NCI-H510A (cell line): Measurements from ENCODE around the gene TREML2.

Experiments used
- DNase-seq: peaks from one replicate; lab custom pipeline; 2025; lab: John Stamatoyannopoulos, UW

TREML2 gene

DNA sequence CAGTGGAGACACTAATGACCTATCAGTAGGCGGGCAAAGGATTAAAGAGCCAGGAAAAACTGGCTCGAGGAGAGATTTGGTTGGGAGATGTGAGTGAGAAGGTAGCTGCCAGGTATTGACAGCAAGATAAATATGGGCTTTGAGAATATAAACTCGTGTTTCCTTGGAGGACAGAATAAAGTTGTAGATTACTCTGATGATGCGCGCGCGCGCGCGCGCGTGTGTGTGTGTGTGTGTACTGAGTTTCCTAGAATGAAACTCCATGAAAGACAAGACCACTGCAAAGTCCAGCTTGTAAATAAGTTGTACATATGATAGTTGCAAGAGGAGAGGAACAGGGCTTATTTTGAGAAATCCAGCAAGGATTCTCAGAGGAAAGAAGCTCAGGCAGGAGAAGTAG lies 24.8 kb downstream of the TREML2 start:
- no peak for DNase-seq

DNA sequence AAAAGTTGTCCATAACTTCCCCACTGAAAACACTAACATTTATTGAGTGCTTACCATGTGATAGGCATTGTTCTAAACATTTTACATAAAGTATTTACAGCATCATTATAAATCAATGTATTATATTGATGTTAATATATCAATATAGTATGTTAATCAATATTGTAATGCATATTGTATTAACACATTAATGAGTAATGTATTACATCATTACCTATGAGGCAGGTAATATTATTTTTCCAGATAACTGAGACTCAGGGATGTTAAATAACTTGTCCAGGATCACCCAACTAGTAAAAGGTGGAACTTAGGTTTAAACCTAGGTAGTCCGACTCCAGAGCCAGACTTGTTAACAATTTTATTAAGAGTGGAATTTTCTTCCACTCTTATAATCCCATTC lies 25.9 kb downstream of the TREML2 start:
- DNase-seq = no peak

DNA sequence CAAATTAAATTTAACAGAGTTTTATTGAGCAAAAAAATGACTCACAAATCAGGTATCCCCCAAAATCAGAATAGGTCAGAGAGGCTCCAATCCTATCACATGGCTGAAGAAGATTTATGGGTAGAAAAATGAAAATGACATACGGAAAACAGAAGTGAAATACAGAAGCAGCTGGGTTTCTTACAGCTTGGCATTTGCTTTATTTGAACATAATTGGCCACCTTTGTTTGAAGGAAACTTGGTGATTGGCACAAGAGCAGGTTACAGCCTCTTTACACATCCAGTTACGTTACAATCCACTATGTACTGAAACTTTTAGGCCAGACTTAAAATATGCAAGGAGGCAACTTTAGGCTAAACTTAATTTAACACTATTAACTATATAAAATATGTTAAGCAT lies 26.3 kb downstream of the TREML2 start:
- no peak for DNase-seq

DNA sequence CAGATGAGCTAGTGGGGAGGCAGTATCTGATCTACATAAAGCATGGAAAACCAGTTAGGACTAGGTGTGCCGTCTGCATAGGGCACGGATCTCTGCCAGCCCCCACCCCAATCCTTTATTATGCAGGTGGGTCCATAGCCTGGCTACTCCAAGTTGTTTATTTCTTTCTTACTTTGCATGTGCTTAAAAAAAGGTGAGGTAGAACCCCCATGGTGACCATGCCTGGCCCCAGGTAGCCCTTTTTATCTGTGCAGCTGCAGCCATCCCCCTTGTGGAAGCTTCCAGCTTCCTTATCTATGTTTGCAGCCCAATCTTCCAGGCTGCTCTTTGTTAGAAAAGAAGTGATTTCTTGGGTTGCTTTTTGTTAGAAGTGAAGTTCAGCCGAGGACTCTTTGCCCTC lies 29.0 kb downstream of the TREML2 start:
- DNase-seq = no peak

DNA sequence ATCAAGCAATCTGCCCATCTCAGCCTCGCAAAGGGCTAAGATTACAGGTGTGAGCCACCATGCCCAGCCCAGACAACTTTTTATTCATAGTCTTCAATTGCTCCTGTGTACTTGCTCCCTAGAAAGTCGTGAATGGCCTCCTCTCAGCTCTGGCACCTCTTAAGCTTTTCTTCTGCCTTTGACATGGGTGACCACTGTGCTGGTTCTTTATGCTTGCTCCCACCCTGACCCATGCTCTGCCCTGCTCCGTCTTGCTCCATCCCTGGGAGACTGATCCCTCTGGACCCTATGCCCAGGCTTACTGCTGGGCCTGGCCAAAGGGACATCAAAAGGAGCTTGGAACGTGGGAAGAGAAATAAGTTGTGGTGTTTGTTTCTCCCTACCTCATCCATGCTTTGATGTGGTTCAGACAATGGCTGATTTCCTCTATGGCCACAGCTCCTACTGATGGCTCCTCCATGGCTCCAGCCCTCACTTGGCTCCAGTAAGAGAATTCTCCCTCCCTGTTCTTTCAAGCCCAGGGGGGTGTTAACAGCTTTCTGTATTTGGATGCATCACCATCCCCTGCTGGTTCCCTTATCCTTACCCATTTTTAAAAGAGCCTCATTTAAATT lies 30.3 kb downstream of the TREML2 start:
- no peak for DNase-seq

DNA sequence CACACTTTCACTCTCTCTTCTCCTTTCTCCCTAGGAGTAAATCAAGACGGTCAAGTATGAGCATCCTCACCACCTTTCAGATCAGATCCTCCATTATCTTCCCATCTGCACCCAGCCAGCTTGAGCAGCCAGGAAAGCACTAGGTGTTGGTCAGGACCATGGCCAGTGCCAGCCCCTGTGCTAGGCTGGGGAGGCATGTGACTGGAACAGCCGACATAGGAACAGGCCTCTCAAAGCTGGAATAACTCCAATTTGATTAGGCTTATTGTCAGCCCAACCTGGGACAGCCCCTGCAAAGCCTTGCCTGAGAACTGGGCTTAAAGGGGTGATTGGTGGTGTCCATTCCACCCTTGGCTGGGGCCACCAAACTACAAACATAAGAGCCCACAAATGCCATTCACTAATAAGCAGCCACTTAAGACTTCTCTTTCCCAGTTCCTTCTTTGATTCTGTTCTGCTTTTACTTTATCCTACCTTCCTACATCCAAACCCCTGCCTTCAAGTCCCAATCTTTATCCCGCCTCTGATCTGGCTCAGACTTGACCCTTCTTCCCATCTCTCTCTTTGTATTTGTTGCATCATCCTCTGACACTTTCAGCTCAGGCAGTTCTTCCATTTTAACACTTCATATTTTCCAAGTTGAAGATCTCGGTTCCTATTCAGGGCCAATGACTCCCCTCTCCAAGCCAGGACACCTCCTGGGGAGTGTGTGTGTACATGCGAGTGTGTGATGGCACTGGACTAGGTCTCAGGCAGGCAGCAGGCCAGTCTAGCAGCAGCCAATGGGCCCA lies 33.6 kb downstream of the TREML2 start:
- no peak for DNase-seq

DNA sequence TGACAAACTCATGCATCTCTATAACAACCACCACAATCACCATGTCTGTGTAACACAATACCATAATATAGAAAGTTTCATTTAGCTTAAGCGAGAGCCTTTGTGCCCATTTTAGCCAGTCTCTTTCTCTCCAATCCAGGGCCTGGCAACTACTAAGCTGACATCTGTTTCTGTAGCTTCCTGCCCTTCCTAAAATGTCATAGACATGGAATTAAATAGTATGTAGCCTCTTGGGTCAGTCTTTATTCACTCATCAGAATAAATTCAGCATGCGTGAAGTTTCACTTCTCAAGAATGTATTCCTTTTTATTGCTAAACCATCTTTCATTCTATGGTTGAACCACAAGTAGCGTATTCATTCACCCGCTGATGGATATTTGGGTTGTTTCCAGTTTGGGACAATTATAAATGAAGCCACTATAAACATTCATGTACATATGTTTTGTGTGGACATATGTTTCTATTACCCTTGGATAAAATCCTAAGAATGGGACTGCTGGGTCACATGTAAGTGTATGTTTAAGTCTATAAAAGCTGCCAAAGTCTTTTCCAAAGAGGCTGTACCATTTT lies 36.3 kb downstream of the TREML2 start:
- no peak for DNase-seq

DNA sequence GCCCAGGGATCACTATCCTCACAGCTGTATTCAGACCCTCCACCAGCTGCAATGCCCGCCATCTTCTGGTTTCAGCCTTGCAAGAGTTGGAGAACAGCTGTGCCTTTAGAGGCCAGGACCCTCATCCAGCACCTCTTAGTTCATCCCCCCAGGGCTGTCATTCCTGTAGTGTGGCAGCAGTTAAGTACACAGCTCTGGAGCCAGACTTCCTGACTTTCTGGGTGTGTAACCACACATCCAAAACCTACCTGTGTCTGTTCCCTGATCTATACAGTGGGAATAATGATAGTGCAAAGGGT lies 37.6 kb downstream of the TREML2 start:
- no peak for DNase-seq

DNA sequence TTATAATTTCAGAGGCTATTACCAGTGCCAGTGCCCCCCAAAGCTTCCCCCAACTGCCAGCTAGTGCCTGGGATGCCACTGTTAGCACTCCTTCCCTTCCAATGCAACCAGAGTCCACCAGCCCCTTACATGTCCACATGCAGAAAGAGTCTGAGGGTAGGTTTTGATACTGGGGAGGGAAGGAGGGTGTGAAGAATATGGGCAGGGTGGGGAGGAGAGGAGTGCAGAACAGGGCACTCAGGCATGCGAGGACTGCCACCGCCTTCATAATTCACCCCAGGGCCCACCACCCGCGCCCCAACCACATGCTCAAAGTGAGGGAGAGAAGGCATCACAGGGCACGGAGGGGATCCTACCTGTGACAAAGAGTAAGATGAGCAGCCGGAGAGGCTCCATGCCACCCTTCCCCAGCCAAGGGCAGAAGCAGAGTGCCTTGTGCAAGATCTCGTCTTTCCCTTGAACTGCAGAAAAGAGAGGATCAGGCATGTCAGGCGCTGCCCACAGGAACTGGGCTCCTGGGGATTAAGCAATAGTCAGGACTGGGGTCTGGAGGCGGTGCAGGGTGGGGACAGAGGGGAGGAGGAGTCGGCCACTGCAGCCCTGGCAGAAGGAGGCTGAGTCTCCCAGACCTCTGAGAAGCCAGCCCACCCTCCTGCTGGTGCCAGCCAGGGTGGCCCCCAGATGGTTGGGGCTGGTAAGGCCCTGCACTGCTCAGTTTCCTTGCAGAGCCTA lies 38.1 kb downstream of the TREML2 start, which contains the start of gene TREM2:
Gene TREM2 (minus strand): TSS at position 430 of the 732 bp plus-strand sequence. CDS start 34 bp downstream, at position 396.
- DNase-seq = no peak

DNA sequence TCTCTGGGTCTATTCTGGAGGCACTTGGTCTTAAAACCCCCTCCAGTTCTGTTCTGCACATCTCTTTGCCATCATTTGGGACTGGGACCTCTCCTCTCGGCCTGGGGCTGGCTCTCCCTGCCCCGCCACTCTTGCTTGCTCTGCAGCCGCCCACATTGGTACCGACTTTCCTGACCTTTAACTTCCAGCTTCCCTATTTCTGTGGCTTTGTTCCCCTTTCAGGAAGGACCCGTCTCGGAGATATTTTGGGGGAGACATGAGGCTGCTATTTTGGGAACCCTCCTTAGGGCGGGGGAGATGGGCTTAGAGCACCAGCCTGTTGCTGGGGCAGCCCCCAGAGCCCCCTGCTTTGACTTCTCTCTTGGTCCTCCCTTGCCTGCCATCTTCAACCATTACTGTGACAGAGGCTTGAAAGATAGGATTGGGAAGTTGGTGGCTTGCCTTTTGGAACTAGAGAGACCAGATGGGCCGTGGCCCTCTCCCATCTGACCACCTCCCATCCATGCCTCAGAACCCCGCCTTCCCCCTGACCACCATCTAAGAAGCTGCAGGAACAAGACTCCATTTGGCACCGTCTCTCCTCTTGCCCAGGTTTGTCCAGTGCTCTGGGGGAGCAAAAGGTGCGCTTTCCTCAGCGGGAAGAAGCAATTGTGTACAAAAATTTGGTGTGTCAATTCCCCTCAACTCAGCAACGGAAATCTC lies 38.9 kb downstream of the TREML2 start:
- DNase-seq = no peak

DNA sequence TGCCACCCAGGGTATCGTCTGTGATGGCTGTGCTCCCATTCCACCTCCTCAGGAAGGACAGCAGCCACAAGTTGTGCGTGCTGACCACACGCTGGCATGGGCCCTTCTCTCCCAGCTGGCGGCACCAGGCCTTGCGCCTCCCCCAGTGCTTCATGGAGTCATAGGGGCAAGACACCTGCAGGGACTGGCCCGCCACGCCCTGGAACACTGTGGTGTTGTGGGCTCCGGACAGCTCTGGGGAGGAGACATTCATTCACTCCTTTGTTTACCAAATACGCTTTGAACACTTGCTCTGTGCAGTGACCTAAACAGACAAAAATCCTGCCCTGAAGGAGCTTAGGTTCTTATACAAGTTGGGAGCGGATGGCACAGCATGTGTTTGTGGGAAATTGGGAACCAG lies 39.6 kb downstream of the TREML2 start:
- no peak for DNase-seq

DNA sequence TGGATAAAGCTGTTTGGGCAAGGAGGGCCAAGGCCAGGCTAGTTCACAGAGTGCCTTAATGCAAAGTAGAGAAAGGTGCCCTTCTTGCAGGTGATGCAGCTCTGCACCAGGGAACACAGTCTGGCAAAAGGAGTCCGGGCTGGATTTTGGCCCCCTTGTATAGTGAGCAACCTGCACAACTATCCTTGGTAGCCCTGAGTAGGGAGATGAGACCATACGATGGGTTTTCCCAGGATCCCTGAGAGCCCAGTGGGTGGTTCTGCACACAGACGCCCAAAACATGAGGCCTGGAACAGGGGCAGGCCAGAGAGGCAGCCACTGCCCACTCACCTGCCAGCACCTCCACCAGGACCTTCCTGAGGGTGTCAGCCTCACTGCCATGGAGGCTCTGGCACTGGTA lies 40.0 kb downstream of the TREML2 start:
- DNase-seq = no peak

DNA sequence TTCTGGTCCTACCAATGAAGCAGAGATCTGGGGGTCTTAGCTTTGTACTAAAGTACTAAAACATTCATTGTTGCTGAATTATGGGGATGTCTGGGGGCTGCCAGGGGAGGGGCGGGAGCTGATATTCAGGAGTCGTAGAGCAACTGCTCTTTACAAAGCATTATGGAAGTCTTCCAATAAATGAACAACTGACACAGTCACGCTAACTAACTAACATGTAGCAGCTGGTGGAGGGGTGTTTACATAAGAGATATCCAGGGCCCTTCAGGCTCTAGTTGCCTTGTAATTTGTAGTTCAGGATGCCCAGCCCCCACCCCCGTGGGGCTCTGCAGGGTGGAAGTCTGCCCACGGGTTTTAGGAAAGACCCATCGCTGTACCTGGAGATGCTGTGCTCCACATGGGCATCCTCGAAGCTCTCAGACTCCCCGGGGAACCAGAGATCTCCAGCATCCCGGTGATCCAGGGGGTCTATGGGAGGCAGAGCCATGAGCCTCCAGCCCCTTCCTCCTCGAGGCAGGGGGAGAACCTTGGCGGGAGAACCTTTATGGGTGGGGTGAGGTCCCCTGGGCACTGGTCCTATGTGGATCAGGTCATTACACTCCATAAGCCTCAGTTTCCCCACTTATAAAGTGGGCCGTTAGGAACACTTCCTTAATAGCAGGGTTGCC lies 41.4 kb downstream of the TREML2 start:
- peak; percentile 85 for DNase-seq

DNA sequence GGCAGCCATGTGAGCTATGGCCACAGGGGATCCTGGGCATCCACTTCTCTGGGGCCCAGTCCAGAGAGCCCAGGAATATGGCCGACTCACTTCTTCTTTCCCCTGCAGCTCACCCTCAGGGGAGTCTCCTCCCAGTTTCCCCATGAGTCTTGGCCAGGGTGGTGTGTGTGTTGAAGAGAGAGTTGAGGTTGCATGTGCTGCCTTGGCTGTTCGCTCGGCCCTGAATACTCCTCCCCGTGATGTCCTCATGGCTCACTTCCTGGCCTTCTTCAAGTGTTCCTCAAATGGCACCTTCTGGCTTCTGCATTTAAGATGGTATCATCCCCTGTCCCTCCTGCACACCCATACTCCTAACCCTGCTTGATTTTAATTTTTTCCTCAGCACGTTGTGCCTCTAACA lies 43.6 kb downstream of the TREML2 start:
- no peak for DNase-seq

DNA sequence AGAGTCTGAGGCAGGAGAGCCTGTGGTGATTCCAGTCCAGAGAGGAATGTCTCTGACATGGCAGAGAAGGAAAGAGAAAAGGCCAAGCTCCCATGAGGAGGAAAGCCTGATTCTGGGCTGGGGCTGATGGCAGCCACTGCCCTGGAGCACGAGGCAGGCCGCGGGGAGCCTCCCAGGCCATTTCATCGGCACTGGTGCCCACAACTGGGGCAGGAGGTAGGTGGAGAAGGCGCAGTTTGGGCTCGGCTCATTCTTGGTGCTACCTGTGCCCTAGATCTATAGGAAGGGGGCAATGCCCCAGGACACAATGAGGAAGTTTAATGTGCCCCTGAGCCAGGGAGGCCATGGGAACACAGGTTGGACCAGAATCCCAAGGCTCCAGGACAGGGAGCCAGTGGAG lies 44.2 kb downstream of the TREML2 start:
- DNase-seq = no peak

DNA sequence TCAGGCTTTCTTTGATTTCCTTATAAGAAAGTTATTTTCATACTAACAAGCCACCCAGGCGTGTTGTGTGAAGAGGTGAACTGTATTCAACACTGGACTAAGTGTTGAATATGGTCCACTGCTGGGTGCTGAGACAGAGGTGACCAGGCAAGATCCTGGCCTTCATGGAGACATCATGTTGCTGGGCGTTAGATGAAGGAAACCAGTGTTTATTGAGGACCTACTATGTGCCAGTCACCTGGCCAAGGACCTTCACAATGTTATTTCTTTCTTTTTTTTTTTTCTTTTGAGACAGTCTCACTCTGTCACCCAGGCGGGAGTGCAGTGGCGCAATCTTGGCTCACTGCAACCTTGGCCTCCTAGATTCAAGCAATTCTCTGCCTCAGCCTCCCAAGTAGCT lies 44.9 kb downstream of the TREML2 start:
- no peak for DNase-seq

DNA sequence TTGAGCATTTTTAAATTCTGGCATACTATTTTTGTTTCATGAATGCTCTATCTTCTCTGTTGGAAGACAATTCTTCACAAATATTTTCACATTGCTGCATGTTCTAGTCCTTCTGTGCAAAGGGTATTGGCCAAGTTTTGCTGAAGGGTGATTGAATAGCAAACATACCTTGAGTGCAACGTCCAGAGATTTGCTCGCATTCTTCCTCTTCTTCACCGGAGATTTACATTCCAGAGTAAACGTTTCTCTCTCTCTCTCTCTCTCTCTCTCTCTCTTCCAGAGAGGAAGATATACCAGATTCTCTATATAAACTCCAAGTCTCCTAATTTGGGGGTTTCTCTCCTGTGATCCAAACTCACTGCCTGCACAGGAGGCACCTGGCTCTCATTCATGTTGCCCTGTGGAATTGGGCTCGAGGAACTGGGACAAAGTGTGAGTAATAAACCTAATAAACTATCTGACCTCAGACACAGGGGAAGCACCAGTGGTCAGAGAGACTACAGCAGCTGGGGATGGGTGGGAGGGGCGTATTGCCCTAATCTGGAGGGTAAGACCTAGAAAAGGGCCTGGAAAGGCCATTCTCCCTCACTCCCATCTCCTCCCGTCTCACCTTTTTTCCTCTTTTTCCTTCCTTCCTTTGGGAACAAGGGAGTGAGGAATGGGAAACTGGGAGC lies 45.7 kb downstream of the TREML2 start:
- no peak for DNase-seq

DNA sequence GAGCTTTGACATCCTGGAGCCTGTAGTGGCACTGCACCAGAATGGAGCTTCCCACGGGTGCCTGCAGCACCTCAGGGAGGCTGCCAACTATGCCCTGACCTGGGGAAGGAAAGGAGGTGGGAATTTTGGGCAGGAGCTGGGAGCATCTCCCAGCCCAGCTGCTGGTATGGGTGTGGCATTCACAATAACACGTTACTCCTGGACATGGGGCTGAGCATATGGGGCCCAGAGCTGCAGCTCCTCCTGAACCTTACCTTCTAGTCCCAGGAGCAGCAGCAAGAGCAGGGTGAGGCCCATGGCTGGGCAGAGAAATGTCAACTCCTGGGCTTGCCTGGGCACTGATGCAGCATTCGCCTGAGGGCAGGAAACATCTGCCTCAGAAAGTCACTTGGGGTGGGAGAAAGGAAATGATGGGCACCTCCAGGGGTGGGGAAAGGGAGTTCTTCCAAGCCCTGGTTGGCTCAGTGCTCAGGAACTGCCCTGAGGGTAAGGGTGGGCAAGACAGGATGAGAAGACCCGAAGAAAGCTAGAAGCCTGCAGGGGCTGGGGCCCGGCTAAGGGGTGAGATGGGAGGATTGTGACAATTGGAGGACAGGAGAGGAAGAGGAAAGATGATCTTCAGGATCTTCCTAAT lies 46.8 kb downstream of the TREML2 start, which contains the start of gene TREML1:
Gene TREML1 (minus strand): TSS at position 356 of the 634 bp plus-strand sequence. CDS start 59 bp downstream, at position 297.
- DNase-seq = no peak

DNA sequence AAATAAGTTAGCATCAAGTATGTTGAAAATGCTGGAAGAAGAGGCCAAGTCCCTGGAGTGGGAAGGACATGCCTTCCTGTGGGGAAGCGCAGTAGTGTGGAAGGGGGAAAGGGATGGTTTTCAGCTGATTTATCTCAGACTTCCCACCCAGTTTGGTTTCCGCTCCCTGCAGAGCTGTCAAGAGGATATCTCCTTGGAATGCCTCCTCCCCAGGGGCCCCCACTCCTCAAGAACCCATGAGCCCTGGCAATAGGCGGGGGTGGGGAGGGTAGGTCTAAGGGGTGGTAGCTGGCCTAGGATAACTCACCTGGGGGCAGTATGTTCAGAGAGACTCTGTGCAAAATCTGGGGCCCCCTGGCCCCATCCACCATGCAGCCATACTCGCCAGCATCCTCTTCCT lies 47.5 kb downstream of the TREML2 start:
- DNase-seq = no peak

DNA sequence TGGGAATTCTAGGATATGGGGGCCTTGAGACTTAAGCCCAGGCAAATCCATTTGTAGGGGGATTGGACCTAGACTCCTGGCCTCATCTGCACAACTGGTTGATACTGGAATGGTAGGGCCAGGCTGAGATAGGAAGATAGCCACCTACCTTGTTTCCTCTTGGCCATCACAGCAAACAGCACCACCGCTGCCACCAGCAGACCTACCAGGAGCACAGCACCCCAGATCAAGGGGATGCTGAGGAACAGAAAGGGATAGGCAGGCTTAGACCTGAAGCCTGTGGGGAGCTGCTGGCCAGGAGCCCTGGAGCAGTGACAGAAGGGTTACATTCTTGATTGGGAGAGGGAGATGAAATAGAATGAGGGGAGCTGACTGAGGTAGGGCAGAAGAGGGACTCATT lies 50.3 kb downstream of the TREML2 start:
- DNase-seq = no peak

DNA sequence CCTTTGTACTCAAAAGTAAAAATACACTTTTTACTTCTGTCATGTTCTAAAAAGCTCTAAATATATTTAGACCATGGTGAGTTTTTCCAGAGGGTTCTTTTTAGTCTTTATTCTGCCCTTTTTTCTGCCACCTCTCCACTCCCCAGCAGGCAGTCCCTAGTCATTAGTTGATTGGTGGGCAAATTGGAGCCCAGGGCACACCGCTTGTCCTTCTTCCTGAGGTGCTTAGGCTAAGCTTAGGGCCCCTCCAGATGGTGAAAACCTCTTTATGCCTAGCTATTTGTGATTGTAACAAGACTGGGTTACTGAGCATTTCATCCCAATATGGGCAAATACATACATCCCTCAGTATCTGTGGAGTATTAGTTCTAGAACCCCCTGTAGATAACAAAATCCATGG lies 53.0 kb downstream of the TREML2 start:
- DNase-seq = no peak
